Heart right ventricle (tissue), 16 donors: ENCODE results near the gene RAD51B. TPM values are rescaled to one million over a fixed set of nuclear protein-coding genes. Genes with fewer than 3 reads are reported as not detected.

Experiments used
- ATAC-seq, 8 donors: fragments of 200-7000 bp; cut with Tn5 transposase; one replicate each; pipeline ENCODE4 v1.9.1; 2020; ENCODE audit warnings: mild to moderate bottlenecking in 8 of 8, moderate library complexity in 8 of 8, moderate number of reproducible peaks in 1 of 8
- DNase-seq, 2 donors: peaks; one replicate each; pipeline ENCODE4 v3.0.0-alpha.2; 2020
- H3K27ac ChIP-seq, 10 donors: fragments of 200-600 bp; sonication (generic) in 2 of 10; one replicate each; pipeline versions ENCODE4 v1.5.0 to v1.8.0; 2020 to 2022; ENCODE audit warnings: mild to moderate bottlenecking in 3 of 10
- H3K27me3 ChIP-seq, 7 donors: fragments of 200-600 bp; one replicate each; pipeline ENCODE4 v1.8.0; 2021 to 2022; ENCODE audit warnings: mild to moderate bottlenecking in 2 of 7
- H3K36me3 ChIP-seq, 9 donors: fragments of 200-600 bp; sonication (generic) in 1 of 9; one replicate each; pipeline versions ENCODE4 v1.5.0 to v1.8.0; 2020 to 2022; ENCODE audit warnings: mild to moderate bottlenecking in 2 of 9
- H3K4me1 ChIP-seq, 9 donors: fragments of 200-600 bp; sonication (generic) in 1 of 9; one replicate each; pipeline versions ENCODE4 v1.5.0 to v1.8.0; 2020 to 2022; ENCODE audit warnings: mild to moderate bottlenecking in 4 of 9
- H3K4me3 ChIP-seq, 10 donors: fragments of 200-600 bp; sonication (generic) in 2 of 10; one replicate each; pipeline versions ENCODE4 v1.5.0 to v1.8.0; 2020 to 2022; ENCODE audit warnings: mild to moderate bottlenecking in 7 of 10, moderate library complexity in 2 of 10
- H3K9me3 ChIP-seq, 11 donors: fragments of 200-600 bp in 10 of 11; sonication (generic) in 2 of 11; one replicate each; pipeline versions ENCODE4 v1.5.0 to v1.8.0; 2013 to 2022; ENCODE audit warnings: mild to moderate bottlenecking in 2 of 11, control low read depth in 1 of 11, moderate library complexity in 1 of 11
- WGBS, 2 donors: extraction: QIAGEN DNeasy Blood & Tissue Kit; methylation state at CpG; one replicate each; pipeline ENCODE4 v1.1.7; 2013; ENCODE audit warnings: inconsistent platforms in 1 of 2; 5-methylcytosine and 5-hydroxymethylcytosine counted together
- intact Hi-C, 10 donors: fragments of 100-400 bp; cut with DNase I; formaldehyde crosslinking; loops; one replicate each; pipeline versions ENCODE4 v1.11.1 to v1.14.2; 2022
- polyA plus RNA-seq, 2 donors: library from polyadenylated mRNA; stranded (reverse); fragments of 200-250 nt; gene quantifications; one replicate each; pipeline ENCODE4 v1.2.3, GENCODE V29; 2013
- total RNA-seq, 10 donors: library from RNA; stranded (reverse); fragmentation: NEBNext Ultra II Directional in 3 of 10; extraction: Animal tissue kit (Norgen Biotek cat#: 25700) in 3 of 10; gene quantifications; one replicate each; pipeline versions ENCODE4 v1.2.1 to v1.2.4, GENCODE V29; 2021 to 2023
- TF ChIP-seq, protein P1 (sequence below), 9 donors: fragments of 200-600 bp; sonication (generic) in 2 of 9; IDR thresholded peaks; one replicate each; pipeline versions ENCODE4 v1.5.0 to v1.8.0; 2021 to 2022; ENCODE audit warnings: antibody characterized with exemption in 9 of 9, mild to moderate bottlenecking in 5 of 9, moderate library complexity in 1 of 9
- donor health status: Arrhythmogenic right ventricular cardiomyopathy.
- donor health status: ischemic (EF 13 %, LVEDD 7.1; RV severe dilation, severe dysfunction).
- donor health status: healthy with polysubstance abuse.
- donor health status: DM: no; HTN: yes; CAD: no.
- donor health status: DM: no; HTN: no; CAD: no.
- donor health status: ischemic (EF 25% LVEDD 6.9; RV normal size, moderate dysfunction).
- donor health status: ischemic (EF 25% LVEDD 5.7; RV mildly dilated, moderate dysfunction).
- donor health status: healthy.
- donor health status: DM: yes; HTN: yes; CAD: no.
- donor health status: Ischemic cardiomyopathy.
- donor health status: ischemic (EF 35%, LVEDD 5.7; RV mildly dilated, moderate dysfunction).
- donor health status: nonischemic (EF 11% LVEDD 7.7; RV severe dilation, severe dysfunction).
- donor health status: DM: yes; HTN: yes; CAD: no.
- donor health status: PGD.
- donor health status: ischemic (EF 29% LVEDD 5.4; RV normal size, mild dysfunction).
- donor health status: nonischemic (EF 23%, LVEDD 6.1; RV moderate dilation, normal function).

Gene RAD51B
- total and polyA plus RNA-seq, 12 donors = 0.88 to 8.6 (median 3.5) TPM

DNA sequence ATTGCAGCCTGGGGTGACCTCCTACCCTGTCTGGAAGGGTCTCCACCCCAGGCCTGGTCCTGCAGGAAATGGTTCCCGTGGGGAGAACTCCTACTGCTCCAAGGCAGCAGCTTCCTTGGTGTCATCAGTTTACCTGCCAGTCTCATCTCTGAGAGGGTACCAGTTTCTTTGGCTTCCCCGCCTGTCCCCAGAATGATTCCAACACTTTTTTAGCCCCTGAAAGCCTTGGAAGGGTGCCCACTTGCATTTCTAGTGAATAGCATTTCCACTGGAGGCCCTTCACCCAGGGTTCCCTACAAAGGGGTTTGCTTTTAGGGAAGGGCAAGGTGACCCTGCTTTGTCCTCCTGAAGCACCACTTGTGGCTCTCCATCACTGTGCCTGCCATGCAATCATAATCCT, 689.0 kb downstream of the RAD51B start:
- ATAC-seq (no peak), DNase-seq (no peak)
- intact Hi-C loops = no loop called here
- H3K4me1 ChIP-seq = peaks cover 5 to 66% (median 49%) of the 10 kb centered on the region in 9 donors
- 93 to 98% methylated on average over 2 of the region's 2 CpGs for WGBS, 2 donors
- no peaks in the 10 kb centered on the region for H3K9me3 ChIP-seq
- no peaks in the 10 kb centered on the region for H3K36me3 ChIP-seq
- H3K27me3 ChIP-seq = no peaks in the 10 kb centered on the region
- H3K27ac ChIP-seq = no peak overlapping the region
- no peak overlapping the region for H3K4me3 ChIP-seq
- TF ChIP-seq, protein P1, sequence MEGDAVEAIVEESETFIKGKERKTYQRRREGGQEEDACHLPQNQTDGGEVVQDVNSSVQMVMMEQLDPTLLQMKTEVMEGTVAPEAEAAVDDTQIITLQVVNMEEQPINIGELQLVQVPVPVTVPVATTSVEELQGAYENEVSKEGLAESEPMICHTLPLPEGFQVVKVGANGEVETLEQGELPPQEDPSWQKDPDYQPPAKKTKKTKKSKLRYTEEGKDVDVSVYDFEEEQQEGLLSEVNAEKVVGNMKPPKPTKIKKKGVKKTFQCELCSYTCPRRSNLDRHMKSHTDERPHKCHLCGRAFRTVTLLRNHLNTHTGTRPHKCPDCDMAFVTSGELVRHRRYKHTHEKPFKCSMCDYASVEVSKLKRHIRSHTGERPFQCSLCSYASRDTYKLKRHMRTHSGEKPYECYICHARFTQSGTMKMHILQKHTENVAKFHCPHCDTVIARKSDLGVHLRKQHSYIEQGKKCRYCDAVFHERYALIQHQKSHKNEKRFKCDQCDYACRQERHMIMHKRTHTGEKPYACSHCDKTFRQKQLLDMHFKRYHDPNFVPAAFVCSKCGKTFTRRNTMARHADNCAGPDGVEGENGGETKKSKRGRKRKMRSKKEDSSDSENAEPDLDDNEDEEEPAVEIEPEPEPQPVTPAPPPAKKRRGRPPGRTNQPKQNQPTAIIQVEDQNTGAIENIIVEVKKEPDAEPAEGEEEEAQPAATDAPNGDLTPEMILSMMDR (IDR thresholded peaks at IDR 0.05) = no peak

DNA sequence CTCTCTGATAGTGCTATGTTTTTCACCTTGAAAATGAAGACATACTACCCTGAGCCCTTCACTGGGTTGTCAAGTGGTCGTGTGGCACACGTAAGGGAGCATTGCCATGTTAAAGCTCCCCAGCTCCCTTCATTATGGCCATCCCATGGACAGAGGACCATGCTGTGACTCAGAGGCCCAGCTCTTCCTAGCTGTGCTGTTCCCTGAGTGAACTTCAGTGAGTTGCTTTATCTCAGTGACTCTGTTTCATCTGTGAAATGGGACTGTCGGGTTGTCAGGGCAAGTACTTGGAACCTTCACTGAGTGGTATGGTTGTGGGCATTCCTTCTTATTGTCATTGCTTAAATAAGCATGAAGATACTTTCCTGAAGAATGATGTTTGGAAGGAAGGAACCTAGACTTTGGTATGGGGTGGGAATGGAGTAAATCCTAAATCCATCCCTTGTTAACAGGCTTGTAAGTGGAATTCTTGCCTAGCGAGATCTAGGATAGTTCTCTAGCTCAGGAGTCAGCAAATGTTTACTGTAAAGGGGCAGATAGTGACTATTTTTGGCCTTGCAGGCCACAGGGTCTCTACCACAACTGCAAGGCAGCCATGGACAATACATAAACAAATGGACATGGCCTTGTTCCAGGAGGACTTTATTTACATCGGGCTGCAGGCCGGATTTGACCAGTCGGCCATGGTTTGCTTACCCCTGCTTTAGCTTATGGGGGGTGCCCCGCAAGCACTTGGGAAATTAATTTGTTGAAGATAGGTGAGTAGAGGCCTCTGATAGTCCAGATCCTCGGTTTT, 689.8 kb downstream of the RAD51B start:
- H3K4me1 ChIP-seq = peaks cover 9 to 72% (median 56%) of the 10 kb centered on the region in 9 donors
- H3K27me3 ChIP-seq = no peaks in the 10 kb centered on the region
- WGBS, 2 donors = 78 to 80% methylated on average over 9 of the region's 9 CpGs
- TF ChIP-seq, protein P1 (IDR thresholded peaks at IDR 0.05) = no peak
- H3K27ac ChIP-seq = peak overlapping the region in 6 of 10 donors; percentile 18 to 74 (median 54)
- no peak overlapping the region for H3K4me3 ChIP-seq
- no peaks in the 10 kb centered on the region for H3K9me3 ChIP-seq
- intact Hi-C loops = no loop called here
- no peak for ATAC-seq
- H3K36me3 ChIP-seq = no peaks in the 10 kb centered on the region
- DNase-seq = no peak

DNA sequence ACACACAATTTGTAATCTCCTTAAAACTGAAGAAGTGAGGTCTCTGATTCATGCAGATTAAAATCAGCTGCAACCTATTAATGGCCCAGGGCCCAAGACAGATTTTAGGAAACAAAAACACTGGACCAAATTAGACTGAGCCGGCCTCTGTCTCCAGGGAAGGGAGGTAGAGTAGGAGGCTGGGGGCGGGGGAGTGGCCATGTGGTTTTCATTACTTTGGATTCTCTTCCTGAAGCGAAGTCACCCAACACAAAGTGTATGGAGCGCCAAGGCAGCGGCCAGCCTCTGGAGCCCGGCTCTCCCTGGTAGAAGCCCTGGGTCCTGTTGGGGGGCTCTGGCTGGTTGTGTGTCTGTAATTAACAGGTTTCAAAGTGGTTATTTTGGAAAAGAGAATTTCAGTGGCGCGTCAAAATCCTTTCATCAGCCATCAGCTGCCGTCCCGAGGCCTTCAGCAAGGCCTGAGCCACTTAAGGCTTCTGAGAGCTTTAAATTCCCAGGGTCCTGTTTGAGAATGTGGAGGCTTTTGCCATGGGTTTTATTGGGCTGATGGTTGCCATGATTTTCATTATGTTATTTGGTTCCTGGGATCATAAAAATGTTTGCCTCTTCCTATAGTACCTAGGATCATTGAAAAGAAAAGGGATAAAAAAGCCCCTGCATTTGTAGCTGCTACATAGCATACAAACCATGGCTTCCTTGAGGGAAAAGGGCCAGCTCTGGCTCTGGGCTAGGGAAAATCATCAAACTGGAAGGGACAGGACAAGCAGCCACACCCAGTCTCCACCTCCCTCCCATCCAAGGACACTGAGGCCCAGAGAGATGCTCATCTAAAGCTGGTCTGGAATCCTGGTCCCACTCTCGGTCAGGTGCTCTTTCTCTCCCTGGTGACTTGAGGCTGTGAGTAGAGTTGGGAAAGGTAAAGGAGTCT, 690.9 kb downstream of the RAD51B start:
- no peaks in the 10 kb centered on the region for H3K9me3 ChIP-seq
- TF ChIP-seq, protein P1 (IDR thresholded peaks at IDR 0.05) = no peak
- DNase-seq (peak; percentile 56 to 65), ATAC-seq (peak in 7 of 8 donors; percentile 31 to 70 (median 59))
- peaks cover 12 to 74% (median 61%) of the 10 kb centered on the region in 9 donors for H3K4me1 ChIP-seq
- no peaks in the 10 kb centered on the region for H3K27me3 ChIP-seq
- H3K4me3 ChIP-seq = no peak overlapping the region
- intact Hi-C loops = loop anchor here in 3 of 10 donors (5.0 to 10.0 kb wide), 3 partner anchors 246 to 258 kb away; no protein-coding TSS in a partner anchor
- peak overlapping the region in 9 of 10 donors; percentile 3 to 74 (median 53) for H3K27ac ChIP-seq
- 69 to 70% methylated on average over 11 of the region's 11 CpGs for WGBS, 2 donors
- no peaks in the 10 kb centered on the region for H3K36me3 ChIP-seq
